CD14-positive monocyte (primary cell): ENCODE measurements around the gene COL25A1. TPM values are rescaled to one million over a fixed set of nuclear protein-coding genes. Genes with fewer than 3 reads are reported as not detected.

Experiments
- DNase-seq, 3 donors: peaks; one replicate each; pipeline ENCODE4 v3.0.0-alpha.2; 2011 to 2022
- H2AFZ ChIP-seq: 2 replicates; pipeline ENCODE4 v1.6.0; 2012; ENCODE audit warnings: mild to moderate bottlenecking, low read depth, low read length, inconsistent platforms; ENCODE audit not compliant: insufficient read depth, poor library complexity, severe bottlenecking
- H3K27ac ChIP-seq, 2 donors: 1 replicate in 1 of 2; 2 replicates in 1 of 2; pipeline ENCODE4 v1.5.1; 2012 to 2013; ENCODE audit warnings: low read length in 2 of 2, control low read depth in 1 of 2, inconsistent platforms in 1 of 2, low read depth in 1 of 2, mild to moderate bottlenecking in 1 of 2
- H3K27me3 ChIP-seq, 2 donors: one replicate each; pipeline versions ENCODE4 v1.6.0 to v1.6.1; 2011 to 2013; ENCODE audit warnings: low read length in 2 of 2; ENCODE audit not compliant: control insufficient read depth in 2 of 2, insufficient read depth in 2 of 2
- H3K36me3 ChIP-seq, 2 donors: replicated peaks in 1 of 2; 1 replicate in 1 of 2; 2 replicates in 1 of 2; pipeline versions ENCODE4 v1.5.1 to v1.6.1; 2012 to 2013; ENCODE audit warnings: low read length in 2 of 2, control low read depth in 1 of 2, inconsistent platforms in 1 of 2, mild to moderate bottlenecking in 1 of 2; ENCODE audit not compliant: insufficient read depth in 2 of 2, control insufficient read depth in 1 of 2
- H3K4me1 ChIP-seq, 2 donors: 1 replicate in 1 of 2; 2 replicates in 1 of 2; pipeline versions ENCODE4 v1.5.1 to v1.6.1; 2012 to 2013; ENCODE audit warnings: low read length in 2 of 2, control low read depth in 1 of 2, inconsistent platforms in 1 of 2, mild to moderate bottlenecking in 1 of 2, moderate library complexity in 1 of 2; ENCODE audit not compliant: insufficient read depth in 2 of 2, control insufficient read depth in 1 of 2
- H3K4me2 ChIP-seq: replicated peaks from 2 replicates; pipeline ENCODE3; 2012; ENCODE audit warnings: low read length, moderate library complexity, mild to moderate bottlenecking; ENCODE audit not compliant: poor library complexity, severe bottlenecking; ENCODE audit errors: extremely low read depth
- H3K4me3 ChIP-seq, 3 experiments: fragments of 200-600 bp in 1 of 3; sonication (generic) in 1 of 3; replicated peaks in 1 of 3; 1 replicate in 2 of 3; 2 replicates in 1 of 3; pipeline ENCODE4 v1.5.1; 2011 to 2013; ENCODE audit warnings: low read length in 3 of 3, mild to moderate bottlenecking in 3 of 3, control low read depth in 2 of 3, low read depth in 2 of 3, inconsistent platforms in 1 of 3, moderate library complexity in 1 of 3
- H3K79me2 ChIP-seq: 2 replicates; pipeline ENCODE4 v1.6.0; 2012; ENCODE audit warnings: mild to moderate bottlenecking, control low read depth, inconsistent platforms, low read length, moderate library complexity; ENCODE audit not compliant: insufficient read depth
- H3K9ac ChIP-seq: 2 replicates; pipeline ENCODE4 v1.6.0; 2017; ENCODE audit warnings: low read length, mild to moderate bottlenecking; ENCODE audit not compliant: insufficient read depth, poor library complexity, severe bottlenecking
- H3K9me3 ChIP-seq, 2 donors: replicated peaks in 1 of 2; 1 replicate in 1 of 2; 2 replicates in 1 of 2; pipeline versions ENCODE4 v1.5.1 to v1.6.1; 2012 to 2013; ENCODE audit warnings: low read length in 2 of 2, control low read depth in 1 of 2; ENCODE audit not compliant: control insufficient read depth in 1 of 2, insufficient read depth in 1 of 2
- H4K20me1 ChIP-seq: 2 replicates; pipeline ENCODE4 v1.6.0; 2012; ENCODE audit warnings: mild to moderate bottlenecking, low read length, control low read depth, moderate library complexity; ENCODE audit not compliant: insufficient read depth
- H3K27ac Mint-ChIP-seq, 7 donors: one replicate each; pipeline ENCODE4 v1.8.0; 2020; ENCODE audit warnings: mild to moderate bottlenecking in 7 of 7, mixed read lengths in 7 of 7, moderate library complexity in 6 of 7, inconsistent platforms in 2 of 7
- H3K27me3 Mint-ChIP-seq, 3 donors: one replicate each; pipeline ENCODE4 v1.8.0; 2021 to 2022; ENCODE audit warnings: low read depth in 3 of 3, mild to moderate bottlenecking in 3 of 3, mixed read lengths in 3 of 3, moderate library complexity in 3 of 3, inconsistent platforms in 1 of 3
- H3K36me3 Mint-ChIP-seq, 2 donors: one replicate each; pipeline ENCODE4 v1.8.0; 2020; ENCODE audit warnings: mixed read lengths in 2 of 2, inconsistent platforms in 1 of 2, mild to moderate bottlenecking in 1 of 2
- H3K4me1 Mint-ChIP-seq: one replicate; pipeline ENCODE4 v1.8.0; 2020; ENCODE audit warnings: mild to moderate bottlenecking, mixed read lengths
- H3K4me3 Mint-ChIP-seq, 2 donors: one replicate each; pipeline ENCODE4 v1.8.0; 2020; ENCODE audit warnings: mild to moderate bottlenecking in 2 of 2, mixed read lengths in 2 of 2, moderate library complexity in 1 of 2
- H3K9me3 Mint-ChIP-seq, 7 donors: one replicate each; pipeline ENCODE4 v1.8.0; 2020 to 2022; ENCODE audit warnings: mixed read lengths in 7 of 7, mild to moderate bottlenecking in 6 of 7, moderate library complexity in 6 of 7, inconsistent platforms in 2 of 7
- WGBS: methylation state at CpG from one replicate; pipeline ENCODE4 v1.1.5; 2013; ENCODE audit warnings: missing lambda C conversion rate; ENCODE audit not compliant: insufficient coverage; 5-methylcytosine and 5-hydroxymethylcytosine counted together
- intact Hi-C, 2 donors: fragments of 100-400 bp; cut with micrococcal nuclease; formaldehyde crosslinking; loops; one replicate each; pipeline versions ENCODE4 v1.15.0 to v1.15.1; 2023
- polyA plus RNA-seq, 3 donors: library from polyadenylated mRNA; depleted of rRNA in 1 of 3; unstranded in 2 of 3; stranded (reverse) in 1 of 3; fragments of 300-500 nt in 2 of 3; fragments of >200 nt in 1 of 3; fragmentation: Illumina TruSeq in 2 of 3; gene quantifications; 1 replicate in 2 of 3; 2 replicates in 1 of 3; pipeline ENCODE4 v1.2.3, GENCODE V29; 2012 to 2021
- TF ChIP-seq, protein P1 (sequence below): fragments of 200-600 bp; IDR thresholded peaks from one replicate; pipeline ENCODE4 v1.8.0; 2022; ENCODE audit warnings: antibody characterized with exemption, mild to moderate bottlenecking

Gene COL25A1
- polyA plus RNA-seq, 3 donors, result not detected

DNA sequence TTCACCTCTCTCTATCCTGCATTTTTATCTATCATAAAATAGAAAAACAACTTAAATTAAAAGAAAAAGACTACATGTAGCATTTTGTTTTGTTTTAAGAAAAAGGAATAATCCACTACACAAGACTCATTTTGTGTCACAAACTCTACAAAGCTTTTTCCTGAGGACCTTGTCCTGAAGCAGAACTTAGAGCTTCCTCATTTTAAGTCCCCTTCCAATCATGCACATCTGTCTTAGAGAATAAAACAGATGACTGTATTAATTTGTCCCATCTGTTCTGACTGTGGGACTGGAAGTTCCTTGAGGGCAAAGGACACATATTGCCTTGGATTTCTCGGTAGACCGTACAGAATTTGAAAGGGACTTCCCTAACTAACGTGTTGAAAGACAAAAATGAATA, 218.5 kb downstream of the COL25A1 start:
- Histone ChIP-seq H3K79me2 (no peaks in the 10 kb centered on the region), H3K4me1 (no peaks in the 10 kb centered on the region), H3K27ac (no peak overlapping the region), H4K20me1 (no peaks in the 10 kb centered on the region), H2AFZ (no peak overlapping the region), H3K4me3 (no peak overlapping the region), H3K36me3 (no peaks in the 10 kb centered on the region), H3K9ac (no peak overlapping the region), H3K9me3 (no peaks in the 10 kb centered on the region), H3K27me3 (no peaks in the 10 kb centered on the region), H3K4me2 (no peak overlapping the region)
- intact Hi-C loops, result no loop called here
- DNase-seq, result no peak
- peaks cover 5% of the 10 kb centered on the region for H3K4me1 Mint-ChIP-seq
- no peaks in the 10 kb centered on the region for H3K9me3 Mint-ChIP-seq
- peaks cover 0 to 1% (median 0%) of the 10 kb centered on the region in 3 donors for H3K27me3 Mint-ChIP-seq
- WGBS, result no CpG with 5 or more reads among the region's 3 CpGs
- no peak overlapping the region for H3K27ac Mint-ChIP-seq
- no peak overlapping the region for H3K4me3 Mint-ChIP-seq
- TF ChIP-seq, protein P1, sequence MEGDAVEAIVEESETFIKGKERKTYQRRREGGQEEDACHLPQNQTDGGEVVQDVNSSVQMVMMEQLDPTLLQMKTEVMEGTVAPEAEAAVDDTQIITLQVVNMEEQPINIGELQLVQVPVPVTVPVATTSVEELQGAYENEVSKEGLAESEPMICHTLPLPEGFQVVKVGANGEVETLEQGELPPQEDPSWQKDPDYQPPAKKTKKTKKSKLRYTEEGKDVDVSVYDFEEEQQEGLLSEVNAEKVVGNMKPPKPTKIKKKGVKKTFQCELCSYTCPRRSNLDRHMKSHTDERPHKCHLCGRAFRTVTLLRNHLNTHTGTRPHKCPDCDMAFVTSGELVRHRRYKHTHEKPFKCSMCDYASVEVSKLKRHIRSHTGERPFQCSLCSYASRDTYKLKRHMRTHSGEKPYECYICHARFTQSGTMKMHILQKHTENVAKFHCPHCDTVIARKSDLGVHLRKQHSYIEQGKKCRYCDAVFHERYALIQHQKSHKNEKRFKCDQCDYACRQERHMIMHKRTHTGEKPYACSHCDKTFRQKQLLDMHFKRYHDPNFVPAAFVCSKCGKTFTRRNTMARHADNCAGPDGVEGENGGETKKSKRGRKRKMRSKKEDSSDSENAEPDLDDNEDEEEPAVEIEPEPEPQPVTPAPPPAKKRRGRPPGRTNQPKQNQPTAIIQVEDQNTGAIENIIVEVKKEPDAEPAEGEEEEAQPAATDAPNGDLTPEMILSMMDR, result no peak
- H3K36me3 Mint-ChIP-seq, result no peaks in the 10 kb centered on the region

DNA sequence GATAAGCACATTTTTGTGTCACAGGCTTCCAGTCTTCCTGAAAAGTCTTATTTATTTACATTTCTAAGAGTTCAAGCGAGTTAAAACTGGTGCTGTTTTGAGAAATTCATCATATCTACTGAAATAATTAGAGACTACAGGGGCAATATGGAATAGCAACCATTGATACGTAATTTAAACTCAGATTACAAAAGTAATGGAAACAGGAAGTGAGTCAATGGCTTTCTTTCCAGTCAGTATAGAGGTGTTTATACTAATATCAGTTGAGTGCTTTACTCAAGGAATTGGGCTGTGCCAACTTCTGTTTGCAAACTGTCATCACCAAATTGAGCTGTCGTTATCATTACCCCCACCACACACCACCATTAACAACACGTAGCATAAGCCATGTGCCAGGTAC, 222.7 kb downstream of the COL25A1 start:
- Histone ChIP-seq H3K36me3 (no peaks in the 10 kb centered on the region), H3K27ac (no peak overlapping the region), H3K79me2 (no peaks in the 10 kb centered on the region), H3K4me1 (no peaks in the 10 kb centered on the region), H3K4me2 (no peak overlapping the region), H2AFZ (no peak overlapping the region), H4K20me1 (no peaks in the 10 kb centered on the region), H3K9ac (no peak overlapping the region), H3K4me3 (no peak overlapping the region), H3K27me3 (no peaks in the 10 kb centered on the region), H3K9me3 (no peaks in the 10 kb centered on the region)
- H3K4me3 Mint-ChIP-seq, result no peak overlapping the region
- H3K27ac Mint-ChIP-seq, result no peak overlapping the region
- H3K9me3 Mint-ChIP-seq, result no peaks in the 10 kb centered on the region
- DNase-seq, result no peak
- TF ChIP-seq, protein P1, result no peak
- peaks cover 5% of the 10 kb centered on the region for H3K4me1 Mint-ChIP-seq
- no CpG with 5 or more reads among the region's 4 CpGs for WGBS
- peaks cover 0 to 1% (median 0%) of the 10 kb centered on the region in 3 donors for H3K27me3 Mint-ChIP-seq
- H3K36me3 Mint-ChIP-seq, result no peaks in the 10 kb centered on the region
- intact Hi-C loops, result no loop called here
